Astrocyte of the spinal cord (primary cell): ENCODE measurements around the gene IFNL1.

Experiments
- DNase-seq: peaks from one replicate; pipeline ENCODE4 v3.0.0; 2011; ENCODE audit warnings: low read depth, low spot score
- H3K4me3 ChIP-seq: 2 replicates; pipeline ENCODE4 v1.5.1; 2011; ENCODE audit warnings: low read depth, mild to moderate bottlenecking, low read length, moderate library complexity
- in situ Hi-C: cut with HindIII; loops from 2 replicates; pipeline ENCODE4 v1.10.0; 2017; ENCODE audit warnings: low sequenced_read_pairs
- TF ChIP-seq, protein P1 (sequence below): IDR thresholded peaks from 2 replicates; pipeline ENCODE4 v1.5.1; 2012; ENCODE audit warnings: low read depth, mild to moderate bottlenecking, low read length, inconsistent platforms

The IFNL1 gene

GRCh38 chr19:39318690-39319089 lies 22.5 kb downstream of the IFNL1 start:
- in situ Hi-C loops = no loop called here

DNA sequence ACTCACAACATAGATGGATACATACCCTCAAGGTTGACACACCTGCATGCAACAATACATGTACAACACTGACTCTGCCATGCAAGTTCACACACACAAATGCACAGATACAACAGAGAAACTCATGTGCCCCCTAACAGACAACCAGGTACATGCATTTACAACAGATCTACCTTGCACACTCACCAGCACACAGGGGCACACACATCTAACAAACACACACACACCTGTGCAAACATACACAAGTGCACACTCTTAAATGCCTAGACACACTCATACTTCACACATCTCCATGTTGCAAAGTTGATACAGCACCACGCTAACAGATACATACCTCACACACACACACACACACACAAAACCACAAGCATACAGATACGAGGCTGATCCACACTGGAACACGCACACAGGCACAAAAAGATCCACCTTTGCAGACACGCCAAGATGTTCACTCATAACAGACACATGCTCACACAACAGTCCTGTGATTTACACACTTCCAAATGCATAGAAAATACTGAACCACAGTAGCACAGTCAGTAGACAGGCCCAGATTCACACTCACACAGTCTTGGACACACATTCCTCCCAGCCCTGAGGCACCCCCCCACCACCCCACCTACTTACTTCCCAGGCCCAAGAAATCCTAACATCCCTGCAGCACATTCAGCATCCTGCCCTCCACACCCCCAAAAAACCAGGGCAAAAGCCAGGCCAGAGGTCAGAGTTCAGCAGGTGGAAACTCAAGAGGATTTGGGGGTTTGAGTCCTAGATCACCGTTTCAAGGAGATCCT lies 23.1 kb downstream of the IFNL1 start:
- TF ChIP-seq, protein P1, sequence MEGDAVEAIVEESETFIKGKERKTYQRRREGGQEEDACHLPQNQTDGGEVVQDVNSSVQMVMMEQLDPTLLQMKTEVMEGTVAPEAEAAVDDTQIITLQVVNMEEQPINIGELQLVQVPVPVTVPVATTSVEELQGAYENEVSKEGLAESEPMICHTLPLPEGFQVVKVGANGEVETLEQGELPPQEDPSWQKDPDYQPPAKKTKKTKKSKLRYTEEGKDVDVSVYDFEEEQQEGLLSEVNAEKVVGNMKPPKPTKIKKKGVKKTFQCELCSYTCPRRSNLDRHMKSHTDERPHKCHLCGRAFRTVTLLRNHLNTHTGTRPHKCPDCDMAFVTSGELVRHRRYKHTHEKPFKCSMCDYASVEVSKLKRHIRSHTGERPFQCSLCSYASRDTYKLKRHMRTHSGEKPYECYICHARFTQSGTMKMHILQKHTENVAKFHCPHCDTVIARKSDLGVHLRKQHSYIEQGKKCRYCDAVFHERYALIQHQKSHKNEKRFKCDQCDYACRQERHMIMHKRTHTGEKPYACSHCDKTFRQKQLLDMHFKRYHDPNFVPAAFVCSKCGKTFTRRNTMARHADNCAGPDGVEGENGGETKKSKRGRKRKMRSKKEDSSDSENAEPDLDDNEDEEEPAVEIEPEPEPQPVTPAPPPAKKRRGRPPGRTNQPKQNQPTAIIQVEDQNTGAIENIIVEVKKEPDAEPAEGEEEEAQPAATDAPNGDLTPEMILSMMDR = no peak

More at GRCh38 chr19:39318690-39319089, 22.5 kb downstream of the IFNL1 start:
- no peak for DNase-seq
- H3K4me3 ChIP-seq = no peak overlapping the region
- TF ChIP-seq, protein P1 = no peak

DNA sequence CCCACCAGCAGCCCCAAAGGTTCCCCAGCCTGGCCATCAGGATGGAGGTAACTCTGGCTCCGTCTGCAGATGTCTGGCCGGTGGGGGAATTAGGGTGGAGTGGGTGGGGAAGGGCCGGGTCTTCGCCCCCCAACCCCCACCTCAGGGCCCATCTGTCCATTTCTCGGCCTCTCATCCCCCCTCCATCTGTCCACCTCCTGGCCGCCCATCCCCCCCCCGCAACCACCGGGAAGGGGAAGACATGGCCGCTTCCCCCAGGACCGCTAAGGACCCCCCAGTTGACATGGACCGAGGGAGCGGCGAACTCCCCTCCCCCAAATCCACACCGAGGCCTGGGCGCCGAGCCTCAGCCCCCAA lies 23.7 kb downstream of the IFNL1 start:
- peak overlapping the region; percentile 45 for H3K4me3 ChIP-seq
- no peak for DNase-seq
- in situ Hi-C loops = no loop called here
- TF ChIP-seq, protein P1 = no peak

More for the DNA sequence above, 23.1 kb downstream of the IFNL1 start:
- no peak for DNase-seq
- in situ Hi-C loops = no loop called here
- H3K4me3 ChIP-seq = peak overlapping the region; percentile 45

- H3K4me3 ChIP-seq = no peak overlapping the region
- in situ Hi-C loops = no loop called here
- DNase-seq = no peak
- TF ChIP-seq, protein P1 = no peak
These were observed 25.1 kb downstream of the IFNL1 start for GRCh38 chr19:39321117-39321831.

DNA sequence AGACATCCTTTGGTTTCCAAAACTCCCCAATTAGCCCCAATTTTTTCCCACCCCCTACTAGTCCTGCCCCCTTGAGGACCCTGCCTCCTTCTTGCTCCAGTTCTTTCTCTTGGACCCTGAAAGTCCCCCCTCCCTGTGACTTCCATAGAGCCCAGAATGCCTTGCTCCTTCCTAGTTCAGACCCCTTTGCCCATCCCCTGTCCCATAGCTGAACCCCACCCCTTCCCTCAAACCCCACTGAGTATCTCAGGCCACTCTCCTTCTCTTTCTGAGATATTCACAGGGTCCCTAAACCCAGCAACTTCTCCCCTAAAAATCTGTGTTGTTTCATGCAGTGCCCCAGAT lies 25.6 kb downstream of the IFNL1 start:
- TF ChIP-seq, protein P1 = no peak
- in situ Hi-C loops = no loop called here
- no peak for DNase-seq
- no peak overlapping the region for H3K4me3 ChIP-seq

- TF ChIP-seq, protein P1 = no peak
- no peak for DNase-seq
- in situ Hi-C loops = no loop called here
- no peak overlapping the region for H3K4me3 ChIP-seq
These were observed 28.1 kb downstream of the IFNL1 start for GRCh38 chr19:39324242-39324842.
